IPS-18a (cell line): ENCODE measurements around the gene EMX1.

Experiments used
- H3K27ac ChIP-seq: one replicate; pipeline ENCODE4 v1.5.1; 2013; ENCODE audit warnings: low read length
- H3K27me3 ChIP-seq: one replicate; pipeline ENCODE4 v1.6.1; 2013; ENCODE audit warnings: mild to moderate bottlenecking, low read length; ENCODE audit not compliant: control insufficient read depth, insufficient read depth
- H3K36me3 ChIP-seq: one replicate; pipeline ENCODE4 v1.6.1; 2013; ENCODE audit warnings: low read depth, low read length; ENCODE audit not compliant: control insufficient read depth
- H3K4me1 ChIP-seq: one replicate; pipeline ENCODE4 v1.6.1; 2013; ENCODE audit warnings: low read depth, low read length; ENCODE audit not compliant: control insufficient read depth
- H3K4me3 ChIP-seq: one replicate; pipeline ENCODE4 v1.5.1; 2013; ENCODE audit warnings: low read length
- H3K9ac ChIP-seq: one replicate; pipeline ENCODE4 v1.6.1; 2013; ENCODE audit warnings: mild to moderate bottlenecking, low read length, moderate library complexity
- H3K9me3 ChIP-seq: one replicate; pipeline ENCODE4 v1.6.1; 2013; ENCODE audit warnings: low read depth, low read length; ENCODE audit not compliant: control insufficient read depth

The EMX1 gene

DNA sequence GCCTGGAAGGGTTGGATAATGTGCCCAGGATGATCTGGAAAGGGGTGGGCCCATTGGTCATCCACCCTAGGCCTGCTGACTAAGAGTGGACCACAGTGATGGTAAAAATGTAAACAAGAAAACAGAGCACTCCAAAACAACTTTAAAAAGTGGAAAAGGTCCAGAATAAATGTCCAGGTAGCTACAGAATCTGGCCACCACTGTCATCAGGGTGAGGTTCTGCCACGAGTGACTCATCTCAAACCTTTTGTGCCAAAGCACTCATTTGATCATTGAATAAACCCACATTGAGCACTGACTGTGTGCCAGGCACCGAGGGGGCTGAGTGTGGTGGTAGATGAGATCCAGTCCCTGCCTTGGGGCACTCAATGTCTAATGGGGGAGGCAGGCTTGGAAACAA, 64.9 kb downstream of the EMX1 start:
- no peaks in the 10 kb centered on the region for H3K9me3 ChIP-seq
- no peak overlapping the region for H3K4me3 ChIP-seq
- H3K4me1 ChIP-seq, result no peaks in the 10 kb centered on the region
- H3K27ac ChIP-seq, result no peak overlapping the region
- no peaks in the 10 kb centered on the region for H3K36me3 ChIP-seq
- H3K9ac ChIP-seq, result no peak overlapping the region
- no peaks in the 10 kb centered on the region for H3K27me3 ChIP-seq

DNA sequence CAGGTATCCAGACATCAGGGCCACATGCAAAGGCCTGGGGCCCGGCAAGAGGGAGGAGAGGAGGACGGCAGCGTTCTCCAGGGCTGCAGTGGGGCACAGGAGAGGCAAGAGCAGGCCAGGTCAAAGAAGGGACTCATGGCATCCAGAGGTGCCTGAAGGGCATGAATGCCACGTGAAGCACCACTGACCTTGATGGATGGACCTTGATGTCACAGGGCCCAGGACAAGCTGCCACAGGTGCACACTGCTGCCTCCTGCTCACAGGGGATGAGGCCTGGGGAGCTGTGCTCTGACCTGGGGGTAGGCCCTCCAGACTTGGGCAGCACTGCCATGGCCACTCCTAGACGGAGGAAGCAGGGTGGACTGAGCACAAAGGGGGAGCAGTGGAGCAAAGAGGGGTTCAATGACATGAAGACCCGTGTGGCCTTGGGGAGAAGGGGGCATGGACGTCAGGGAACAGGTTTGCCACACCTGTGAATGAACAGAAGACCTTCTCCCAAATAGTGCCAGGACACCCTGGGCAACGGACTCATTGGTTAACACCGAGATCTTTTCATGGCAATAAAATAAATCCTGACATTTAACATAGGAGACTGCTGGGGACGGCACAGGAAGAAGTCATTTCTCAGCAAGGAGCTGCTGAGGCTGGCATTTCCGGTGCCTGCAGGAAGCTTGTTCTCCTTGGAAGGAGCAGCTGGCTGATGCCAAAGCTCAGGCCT, 65.6 kb downstream of the EMX1 start:
- Histone ChIP-seq H3K4me1 (no peaks in the 10 kb centered on the region), H3K27ac (no peak overlapping the region), H3K9ac (no peak overlapping the region), H3K4me3 (no peak overlapping the region), H3K9me3 (no peaks in the 10 kb centered on the region), H3K36me3 (no peaks in the 10 kb centered on the region), H3K27me3 (no peaks in the 10 kb centered on the region)

DNA sequence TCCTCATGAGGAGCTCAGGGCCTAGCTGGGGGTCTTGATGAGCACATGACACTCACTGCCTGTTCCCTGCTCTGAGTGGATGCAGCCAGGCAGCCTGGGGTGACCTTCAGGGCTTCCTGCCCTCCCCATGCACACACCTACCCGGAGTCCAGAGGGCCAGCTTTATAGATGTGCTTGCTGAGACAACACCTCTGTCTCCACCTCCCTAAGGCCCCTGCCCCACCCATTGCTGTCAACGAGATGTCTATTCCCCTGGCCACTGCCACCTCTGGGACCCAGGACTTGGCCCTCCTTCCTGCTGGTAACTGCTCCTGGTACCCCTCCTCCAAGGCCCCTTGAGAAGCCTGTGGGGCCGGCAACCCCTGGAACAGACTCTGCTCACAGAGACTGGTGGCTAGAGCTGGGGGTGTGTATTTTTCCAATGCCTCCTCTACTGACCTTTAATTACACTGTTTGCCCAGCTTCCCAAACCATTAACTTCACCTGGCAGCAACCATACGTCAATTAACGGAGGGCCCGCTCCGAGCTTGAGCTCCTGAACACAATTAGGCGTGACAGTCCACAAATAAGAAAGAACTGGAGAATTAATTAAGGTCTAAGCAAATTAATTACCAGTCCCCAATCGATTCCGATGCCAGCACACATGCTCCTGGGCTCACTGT, 66.3 kb downstream of the EMX1 start:
- no peak overlapping the region for H3K27ac ChIP-seq
- no peaks in the 10 kb centered on the region for H3K36me3 ChIP-seq
- no peaks in the 10 kb centered on the region for H3K9me3 ChIP-seq
- no peak overlapping the region for H3K9ac ChIP-seq
- H3K27me3 ChIP-seq, result no peaks in the 10 kb centered on the region
- H3K4me3 ChIP-seq, result no peak overlapping the region
- no peaks in the 10 kb centered on the region for H3K4me1 ChIP-seq

DNA sequence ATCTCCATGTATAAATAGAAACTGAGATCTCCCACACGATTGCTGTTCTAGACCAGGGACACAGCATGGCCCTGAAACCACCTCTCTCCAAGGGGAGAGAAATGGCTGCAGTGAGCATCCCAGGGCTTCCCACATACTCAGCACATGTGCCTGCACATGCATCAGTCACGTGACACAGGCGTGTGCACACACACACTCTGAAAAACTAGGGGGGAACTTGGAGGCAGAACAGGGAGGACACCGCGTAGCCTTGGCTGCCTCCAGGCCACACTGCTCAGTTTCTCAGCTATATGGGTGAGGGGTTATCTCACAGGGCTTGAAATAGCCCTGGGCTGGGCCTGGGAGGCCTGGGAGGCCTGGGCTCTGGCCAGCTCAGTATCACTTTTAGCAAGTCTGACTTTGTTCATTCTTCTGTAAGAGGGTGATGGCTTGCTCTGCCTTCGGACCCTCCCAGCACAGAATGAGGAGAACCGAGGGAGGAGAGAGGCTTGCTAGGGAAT, 66.9 kb downstream of the EMX1 start:
- Histone ChIP-seq H3K27ac (no peak overlapping the region), H3K27me3 (no peaks in the 10 kb centered on the region), H3K9ac (no peak overlapping the region), H3K4me1 (no peaks in the 10 kb centered on the region), H3K9me3 (no peaks in the 10 kb centered on the region), H3K36me3 (no peaks in the 10 kb centered on the region), H3K4me3 (no peak overlapping the region)
